Measurements from ENCODE around the gene B4GAT1.

Gene B4GAT1

GRCh38 chr11:66302656-66303055 is 44.8 kb downstream of the B4GAT1 start:
- DNase-seq (ENCODE audit: low read depth), result no peak

- DNase-seq (ENCODE audit: low read depth), result no peak
These were observed 48.2 kb downstream of the B4GAT1 start for GRCh38 chr11:66299186-66299585.

GRCh38 chr11:66297610-66298009 is 49.8 kb downstream of the B4GAT1 start:
- DNase-seq (ENCODE audit: low read depth), result no peak

All from HS-27A (cell line).